Measurements from ENCODE around the gene TNS3. TPM values are rescaled to one million over a fixed set of nuclear protein-coding genes. Genes with fewer than 3 reads are reported as not detected.

TNS3 gene
- total and polyA plus RNA-seq, 9 of the 15 experiments (the other 6 are each of a cell fraction or from before 2014, with no cell fraction given): 0.20 TPM; not detected in 8

DNA sequence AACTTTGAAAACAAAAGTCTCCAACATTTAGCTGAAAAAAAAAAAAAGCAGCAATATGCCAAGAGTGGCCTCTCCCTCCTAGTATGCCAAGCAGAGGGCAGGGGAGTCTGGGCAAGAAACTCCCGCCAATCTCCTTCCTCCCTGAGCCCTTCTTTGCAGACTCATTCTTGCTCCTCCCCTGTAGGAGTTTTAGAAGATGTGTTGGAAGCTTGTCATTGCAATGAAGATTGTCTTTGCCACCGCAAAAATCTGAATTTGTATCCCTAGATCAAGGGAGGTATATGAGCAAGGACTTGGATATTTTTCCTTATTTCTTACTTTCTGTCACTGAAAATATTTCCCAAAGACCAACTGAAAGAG lies 2.6 kb upstream of the TNS3 start:
- H3K9me3 ChIP-seq (replicated peaks; ENCODE audit: control insufficient read depth, insufficient read depth, low read depth, low read length): no peaks in the 10 kb centered on the region
- H3K4me1 ChIP-seq (replicated peaks in 1 of 2; ENCODE audit: control insufficient read depth in 2 of 2, insufficient read depth in 2 of 2, low read length in 2 of 2): no peaks in the 10 kb centered on the region
- in situ Hi-C loops (cut with MboI): no loop called here
- no peak overlapping the region for H3K9ac ChIP-seq (ENCODE audit: insufficient read depth in 1 of 2, low read depth in 2 of 2, low read length in 2 of 2)
- H3K4me2 ChIP-seq (ENCODE audit: insufficient read depth, low read length): no peak overlapping the region
- CTCF ChIA-PET (ENCODE audit: low intra/inter-chr PET ratio): no interaction called here
- POLR2A ChIA-PET: interaction anchor here (1.0 kb wide), 1 partner anchor 16 kb away, joined by 3 read pairs; no protein-coding TSS in a partner anchor
- intact Hi-C loops (cut with micrococcal nuclease): no loop called here
- no peak for FAIRE-seq
- ATAC-seq: no peak
- H4K20me1 ChIP-seq (replicated peaks; ENCODE audit: control insufficient read depth, insufficient read depth, low read length): no peaks in the 10 kb centered on the region
- DNase-seq (ENCODE audit: extremely low read depth in 1 of 4, low spot score in 3 of 4): no peak
- no TSS peak for BruUV-seq (replicated peaks)
- no peak overlapping the region for H2AFZ ChIP-seq (ENCODE audit: low read depth, low read length)
- no peaks in the 10 kb centered on the region for H3K9me1 ChIP-seq (ENCODE audit: control insufficient read depth, insufficient read depth, low read length)
- H3K4me3 ChIP-seq: no peak overlapping the region
- H3K36me3 ChIP-seq (ENCODE audit: control insufficient read depth, insufficient read depth, low read length): no peaks in the 10 kb centered on the region
- WGBS (ENCODE audit: insufficient coverage, low coverage, missing lambda C conversion rate): 0% methylated on average over 2 of the region's 2 CpGs
- H3K27me3 ChIP-seq (ENCODE audit: control insufficient read depth in 2 of 2, insufficient read depth in 2 of 2, low read length in 2 of 2): peaks cover 2 to 43% of the 10 kb centered on the region in 2 experiments; a peak in 3 of 5 replicates
- H3K27ac ChIP-seq (ENCODE audit: extremely low read depth, low read depth, low read length): no peak overlapping the region
- H3K79me2 ChIP-seq (ENCODE audit: control insufficient read depth, insufficient read depth, low read length): no peaks in the 10 kb centered on the region
- no peak for TF ChIP-seq ARID3B (CRISPR knock-in tag; IDR thresholded peaks at IDR 0.05; ENCODE audit: borderline replicate concordance)
- no peak for TF ChIP-seq FIP1L1 (IDR thresholded peaks at IDR 0.05; ENCODE audit: low read depth, low read length, poor library complexity, severe bottlenecking)
